Stimulated activated CD8-positive, alpha-beta memory T cell treated with anti-CD3 and anti-CD28 coated beads, Interleukin-2, amount 100 ng/mL, for 1 hour (primary cell): ENCODE data around the gene GNG12.

Experiments
- DNase-seq, 2 donors: peaks; one replicate each; pipeline ENCODE4 v3.0.0-alpha.2; 2020; ENCODE audit warnings: low read depth in 2 of 2

Gene GNG12

DNA sequence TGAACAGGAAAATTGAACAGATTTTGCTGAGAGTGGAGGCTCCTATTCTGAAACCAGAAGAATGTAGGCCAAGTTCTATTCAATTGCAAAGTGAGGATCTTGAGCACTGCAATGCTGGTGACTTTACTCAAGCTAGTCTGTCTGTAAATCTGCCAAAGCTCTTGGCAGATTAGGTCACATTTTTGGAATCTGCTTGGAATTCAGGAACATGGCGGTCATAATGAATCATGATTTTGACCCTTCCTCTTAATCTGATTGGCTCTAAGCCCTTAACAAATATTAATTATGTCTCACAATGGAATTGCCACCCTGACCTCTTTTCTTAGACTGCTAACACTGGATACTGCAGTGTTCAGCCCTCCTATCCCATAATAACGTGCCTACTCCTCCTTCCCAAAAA, 7.2 kb upstream of the GNG12 start:
- no peak for DNase-seq

- DNase-seq: no peak
Observed at GRCh38 chr1:67839826-67840225, 6.6 kb upstream of the GNG12 start.

DNA sequence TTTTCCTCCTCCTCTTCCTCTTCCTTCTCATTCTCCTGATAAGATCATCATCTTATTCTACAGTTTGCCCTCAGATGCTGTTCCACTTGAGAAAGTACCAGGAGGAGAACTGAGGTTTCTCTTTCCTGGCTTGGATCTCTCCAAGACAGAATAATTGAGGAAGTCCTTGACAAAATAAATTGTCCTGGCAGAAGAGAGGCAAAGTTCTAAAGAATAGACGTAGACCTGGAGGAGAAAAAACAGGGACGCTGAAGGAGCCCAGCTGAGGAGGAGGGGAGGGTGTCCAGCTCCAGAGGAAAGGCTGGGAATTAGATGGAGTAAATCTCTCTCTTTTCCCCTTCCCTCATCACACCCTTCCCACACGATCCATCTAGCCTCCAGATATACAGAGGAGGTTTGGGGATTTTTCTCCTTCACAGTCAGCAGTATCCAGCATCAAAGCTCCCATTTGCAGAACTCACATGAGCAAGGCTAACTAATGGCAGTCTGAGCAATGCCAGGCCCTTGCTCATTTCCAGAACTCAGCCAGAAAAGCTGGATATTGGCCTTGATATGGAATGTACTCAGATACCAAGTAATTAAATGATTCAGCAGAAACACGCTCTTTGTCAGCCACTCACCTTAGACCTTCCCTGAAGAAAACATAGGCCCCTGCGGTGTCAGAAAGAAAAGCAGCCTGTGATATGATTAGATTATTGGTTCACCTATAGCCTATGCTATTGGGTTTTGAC, 5.1 kb upstream of the GNG12 start:
- no peak for DNase-seq

GRCh38 chr1:67836769-67837168, 3.5 kb upstream of the GNG12 start:
- DNase-seq: no peak

DNA sequence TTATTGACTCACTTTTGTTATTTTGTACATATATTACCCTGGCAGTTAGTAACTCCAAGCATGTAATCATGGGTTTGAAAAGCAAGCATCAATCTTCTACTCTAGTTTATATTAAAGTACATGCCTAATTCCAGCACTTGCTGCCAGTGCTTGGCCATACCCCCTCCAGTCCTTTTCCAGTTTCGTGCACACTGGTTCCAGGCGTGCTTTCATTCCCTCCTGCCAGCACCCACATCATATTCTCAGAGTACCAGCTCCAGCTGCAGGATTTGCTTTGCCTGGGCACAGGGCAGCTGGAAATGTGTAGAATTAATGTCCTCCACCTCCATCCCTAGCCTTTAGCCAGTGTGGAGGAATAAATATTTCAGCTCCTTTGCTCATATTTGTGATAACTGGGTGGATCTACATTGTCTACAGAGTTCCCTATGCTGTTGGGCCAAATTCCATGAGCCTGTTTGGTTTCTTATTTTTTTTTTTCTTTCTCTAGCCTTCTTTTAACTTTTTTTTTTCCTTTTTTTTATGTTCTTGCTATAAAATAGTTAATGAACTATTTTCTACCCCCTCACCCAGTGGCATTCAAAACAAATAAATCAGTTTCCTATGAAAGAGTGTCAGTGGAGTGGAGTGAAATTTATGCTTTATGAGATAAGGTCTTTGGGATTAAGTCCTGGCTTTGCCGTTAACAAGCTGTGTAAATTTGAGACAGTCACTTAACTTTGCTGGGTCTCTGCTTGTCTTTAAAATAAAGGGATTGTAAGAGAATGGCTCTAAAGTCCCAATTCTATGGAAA, 2.6 kb upstream of the GNG12 start:
- no peak for DNase-seq

DNA sequence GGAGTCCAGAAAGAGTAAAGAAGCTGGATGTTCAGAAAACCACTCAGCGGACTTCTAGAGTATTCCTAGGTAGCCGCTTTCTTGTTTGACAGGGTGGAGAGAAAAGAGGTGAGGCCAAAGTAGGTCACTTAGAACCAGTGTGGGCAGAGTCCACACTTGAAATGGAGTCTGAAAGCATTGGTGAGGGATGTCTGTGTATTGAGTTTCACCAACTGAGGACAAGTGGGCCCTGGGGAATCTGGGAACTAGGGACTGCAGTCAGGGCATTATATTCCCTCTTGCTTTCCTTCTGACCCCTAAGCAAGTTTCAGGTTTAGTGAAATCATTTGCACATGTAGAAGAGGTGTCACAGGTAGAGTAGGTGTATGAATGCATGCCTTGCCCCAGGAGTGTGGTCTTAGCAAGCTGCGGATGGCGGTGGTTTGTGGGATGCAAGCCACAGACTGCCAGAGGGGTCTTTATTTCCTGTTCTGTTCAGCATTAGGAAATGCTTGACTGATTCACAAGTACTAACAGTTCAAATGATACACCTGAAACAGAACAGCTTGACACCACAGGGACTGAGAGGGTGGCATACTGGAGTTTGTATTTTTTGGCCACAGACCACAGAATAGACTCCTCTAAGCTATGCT, 1.1 kb upstream of the GNG12 start:
- DNase-seq: no peak

DNA sequence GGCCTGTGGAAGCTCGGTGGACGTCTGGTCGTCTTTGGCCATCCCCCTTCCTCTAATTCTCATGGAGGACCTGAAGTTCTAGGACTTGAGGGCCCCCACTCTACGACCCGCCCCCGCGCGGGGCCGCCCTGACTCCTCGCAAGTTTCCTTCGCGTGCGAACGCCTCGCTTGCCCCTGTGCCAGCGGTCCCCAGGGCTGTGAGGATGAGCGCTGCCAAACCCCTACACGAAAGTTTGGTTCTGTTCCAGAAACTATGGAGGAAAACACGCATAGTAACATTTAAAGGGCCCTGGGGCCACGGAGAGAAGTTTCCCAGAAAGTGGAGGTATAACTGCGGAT, 304 bp upstream of the GNG12 start:
- DNase-seq: no peak

- DNase-seq: no peak
Observed at GRCh38 chr1:67831850-67832513, 1.3 kb downstream of the GNG12 start.

- DNase-seq: no peak
Observed at GRCh38 chr1:67830928-67831830, 2.1 kb downstream of the GNG12 start.

DNA sequence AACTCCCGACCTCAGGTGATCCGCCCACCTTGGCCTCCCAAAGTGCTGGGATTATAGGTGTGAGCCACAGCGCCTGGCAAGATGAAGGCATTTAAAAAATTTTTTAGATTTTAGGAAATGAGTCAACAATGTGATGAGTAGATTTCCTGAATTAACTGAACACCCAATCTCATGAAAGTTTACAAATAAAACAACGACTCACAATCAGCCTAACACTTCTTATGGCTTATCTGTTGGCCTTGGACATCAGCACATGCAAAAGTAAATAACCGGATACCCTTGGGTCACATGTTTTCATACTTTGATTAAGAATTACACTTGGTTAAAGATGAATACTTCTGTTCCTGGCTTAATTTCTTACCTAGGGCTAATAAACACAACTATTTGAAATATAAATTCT, 3.0 kb downstream of the GNG12 start:
- DNase-seq: no peak

- DNase-seq: no peak
Observed at GRCh38 chr1:67827688-67828087, 5.6 kb downstream of the GNG12 start.

GRCh38 chr1:67825591-67825990, 7.7 kb downstream of the GNG12 start:
- no peak for DNase-seq

- DNase-seq: no peak
Observed at GRCh38 chr1:67824766-67825165, 8.5 kb downstream of the GNG12 start.

DNA sequence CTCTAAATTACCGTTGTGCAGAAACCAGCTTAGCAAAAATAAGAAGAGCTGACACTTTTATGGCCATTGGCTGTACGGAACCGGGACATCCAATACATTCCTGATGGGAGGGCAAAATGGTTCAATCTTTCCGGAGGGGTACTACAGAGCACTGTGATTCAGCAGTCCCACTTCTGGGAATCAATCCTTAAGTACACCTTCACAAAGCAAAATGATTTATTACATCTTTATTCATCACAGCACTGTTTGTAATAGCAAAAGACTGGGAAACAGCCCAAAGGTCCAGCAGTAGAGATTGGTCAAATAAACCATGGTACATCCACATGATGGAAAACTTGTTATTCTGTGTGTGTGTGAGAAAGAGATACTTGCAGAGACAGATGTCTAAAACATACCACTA, 9.7 kb downstream of the GNG12 start:
- DNase-seq: no peak

- DNase-seq: no peak
Observed at GRCh38 chr1:67821263-67821662, 12.0 kb downstream of the GNG12 start.

DNA sequence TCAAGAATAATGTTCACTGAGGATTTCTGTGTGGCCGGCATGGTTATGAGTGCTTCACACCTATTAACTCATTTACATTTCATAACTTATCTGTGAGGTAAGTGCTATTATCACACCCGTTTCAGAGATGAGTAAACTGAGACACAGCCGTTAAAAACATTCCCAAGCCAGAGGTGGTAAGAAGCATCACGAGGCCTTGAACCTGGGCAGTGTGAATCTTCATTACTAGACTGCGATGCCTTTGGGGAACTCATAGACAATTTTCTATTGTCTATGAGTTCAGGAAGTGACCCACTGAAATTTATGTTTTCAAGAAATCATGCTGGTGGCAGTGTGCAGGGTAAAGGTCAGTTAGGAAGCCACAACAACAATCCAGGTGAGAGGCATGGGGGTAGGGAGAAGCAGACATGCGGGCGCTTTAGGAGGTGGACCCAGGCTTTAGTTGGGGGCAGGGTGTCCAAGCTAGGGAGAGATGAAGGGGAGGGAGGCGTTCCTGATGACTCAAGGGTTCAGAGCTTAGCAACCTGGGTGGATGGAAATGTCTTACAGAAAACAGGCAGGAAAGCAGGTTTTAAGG, 14.5 kb downstream of the GNG12 start:
- no peak for DNase-seq

GRCh38 chr1:67818162-67818561, 15.1 kb downstream of the GNG12 start:
- DNase-seq: no peak

DNA sequence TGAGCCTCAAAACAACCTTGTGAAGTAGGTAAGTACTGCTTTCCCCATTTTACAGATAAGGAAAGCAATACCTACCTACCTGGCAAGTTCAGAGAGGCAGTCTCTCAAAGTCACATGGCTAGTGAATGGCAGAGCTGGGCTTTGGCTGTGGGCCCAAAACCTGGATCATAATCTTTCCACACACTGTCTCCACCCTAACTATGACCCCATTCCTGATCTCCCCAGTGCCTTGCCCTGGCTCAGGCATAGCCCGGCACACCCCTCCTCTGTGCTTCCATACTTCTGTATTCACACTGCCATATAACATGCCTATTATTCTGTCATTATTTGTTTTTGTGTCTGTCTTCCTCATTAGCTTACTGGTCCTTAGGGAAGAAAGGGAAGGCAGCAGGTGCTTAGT, 15.9 kb downstream of the GNG12 start:
- no peak for DNase-seq

DNA sequence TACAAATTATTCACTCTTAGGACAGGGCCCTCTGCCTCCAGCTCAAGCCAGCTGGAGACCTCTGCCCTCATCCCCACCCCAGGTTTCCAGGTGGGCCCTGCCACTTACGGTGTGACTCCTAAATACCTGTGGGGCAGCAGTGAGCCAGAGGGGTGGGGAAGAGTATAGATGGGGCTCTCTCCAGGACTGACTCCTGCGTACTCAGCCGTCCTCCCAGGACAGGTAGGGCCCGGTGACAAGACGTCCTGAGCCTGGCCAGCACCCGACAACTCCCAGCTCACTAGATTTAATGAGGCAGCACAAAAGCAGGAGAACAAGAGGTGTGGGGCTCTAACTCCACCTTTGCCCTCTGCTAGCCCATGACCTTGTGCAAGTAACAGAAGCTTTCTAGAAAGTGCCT, 16.8 kb downstream of the GNG12 start:
- DNase-seq: no peak

DNA sequence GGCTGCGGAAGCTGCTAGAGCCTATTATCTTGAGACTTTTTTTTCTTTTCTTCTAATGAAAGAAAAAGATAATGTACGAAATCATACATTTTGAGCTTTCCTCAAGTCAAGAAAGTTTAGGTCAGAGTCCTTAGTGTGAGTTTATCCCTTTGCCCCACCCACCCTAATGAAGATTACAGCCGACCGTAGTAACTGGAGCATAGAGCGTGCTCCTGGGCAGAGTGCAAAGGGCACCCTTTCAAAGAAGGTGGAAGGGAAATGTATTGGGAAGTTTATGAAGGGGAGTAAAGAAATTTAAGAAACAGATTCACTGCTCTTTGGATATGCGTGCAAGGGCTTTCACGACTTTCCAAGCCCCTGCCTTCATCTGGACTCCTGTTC, 17.2 kb downstream of the GNG12 start:
- no peak for DNase-seq
